Measurements from ENCODE around the gene MIPEP. TPM values are rescaled to one million over a fixed set of nuclear protein-coding genes. Genes with fewer than 3 reads are reported as not detected.

The MIPEP gene
- total RNA-seq, 1 donor from 2014 or later, result 26.0 TPM

- ATAC-seq, result no peak
Observed at GRCh38 chr13:23806874-23807526, 82.2 kb downstream of the MIPEP start.

GRCh38 chr13:23805821-23806220, 83.4 kb downstream of the MIPEP start:
- no peak for ATAC-seq

- ATAC-seq, result no peak
Observed at GRCh38 chr13:23805122-23805521, 84.1 kb downstream of the MIPEP start.

GRCh38 chr13:23804166-23804565, 85.0 kb downstream of the MIPEP start:
- ATAC-seq, result no peak

GRCh38 chr13:23801141-23801540, 88.1 kb downstream of the MIPEP start:
- no peak for ATAC-seq

GRCh38 chr13:23799945-23800344, 89.3 kb downstream of the MIPEP start:
- no peak for ATAC-seq

- no peak for ATAC-seq
Observed at GRCh38 chr13:23797276-23797903, 91.8 kb downstream of the MIPEP start.

- no peak for ATAC-seq
Observed at GRCh38 chr13:23796551-23796950, 92.6 kb downstream of the MIPEP start.

- no peak for ATAC-seq
Observed at GRCh38 chr13:23794267-23795161, 94.7 kb downstream of the MIPEP start.

GRCh38 chr13:23793711-23794110, 95.5 kb downstream of the MIPEP start:
- no peak for ATAC-seq

GRCh38 chr13:23792680-23793079, 96.5 kb downstream of the MIPEP start:
- no peak for ATAC-seq

GRCh38 chr13:23790577-23791170, 98.5 kb downstream of the MIPEP start:
- no peak for ATAC-seq

- ATAC-seq, result no peak
Observed at GRCh38 chr13:23789576-23790346, 99.4 kb downstream of the MIPEP start.

GRCh38 chr13:23788459-23788858, 100.7 kb downstream of the MIPEP start:
- ATAC-seq, result no peak

GRCh38 chr13:23787464-23787863, 101.7 kb downstream of the MIPEP start:
- ATAC-seq, result no peak

GRCh38 chr13:23786607-23787006, 102.6 kb downstream of the MIPEP start:
- no peak for ATAC-seq

- ATAC-seq, result peak; percentile 17
Observed at GRCh38 chr13:23778879-23779278, 110.3 kb downstream of the MIPEP start.

GRCh38 chr13:23778002-23778652, 111.1 kb downstream of the MIPEP start:
- no peak for ATAC-seq

- ATAC-seq, result no peak
Observed at GRCh38 chr13:23777575-23777870, 111.7 kb downstream of the MIPEP start.

- ATAC-seq, result no peak
Observed at GRCh38 chr13:23776698-23777574, 112.3 kb downstream of the MIPEP start.

- ATAC-seq, result no peak
Observed at GRCh38 chr13:23772717-23773116, 116.5 kb downstream of the MIPEP start.

Measured in esophagus mucosa (tissue), 1 donor.